CD4-positive, alpha-beta T cell (primary cell): ENCODE data around the gene MAU2. TPM values are rescaled to one million over a fixed set of nuclear protein-coding genes. Genes with fewer than 3 reads are reported as not detected.

ENCODE experiments used
- ATAC-seq: fragments of 200-7000 bp; cut with Tn5 transposase; one replicate; pipeline ENCODE4 v1.10.0; 2022; ENCODE audit warnings: mild to moderate bottlenecking; ENCODE audit not compliant: poor library complexity
- CTCF ChIA-PET: fragments of 350-600 bp; sonication (Branson Sonifier 250); formaldehyde crosslinking; loops from one replicate; lab custom pipeline; 2021; ENCODE audit warnings: antibody characterized with exemption, inconsistent platforms; lab: Charles Lee
- POLR2A ChIA-PET: fragments of 350-600 bp; sonication (Branson Sonifier 250); formaldehyde crosslinking; loops from one replicate; lab custom pipeline; 2021; ENCODE audit warnings: antibody characterized with exemption, inconsistent platforms; lab: Charles Lee
- DNase-seq, 14 experiments: peaks; one replicate each; pipeline ENCODE4 v3.0.0-alpha.2; 2013 to 2020; ENCODE audit warnings: mixed read lengths in 2 of 14
- H3K27ac ChIP-seq, 2 donors: one replicate each; pipeline versions ENCODE4 v1.5.1 to v1.7.0; 2013; ENCODE audit warnings: low read length in 2 of 2, low read depth in 1 of 2, mild to moderate bottlenecking in 1 of 2
- H3K27me3 ChIP-seq, 2 experiments: 1 replicate in 1 of 2; 2 replicates in 1 of 2; pipeline versions ENCODE4 v1.6.1 to v1.7.0; 2013; ENCODE audit warnings: low read length in 2 of 2, control low read depth in 1 of 2, mild to moderate bottlenecking in 1 of 2, moderate library complexity in 1 of 2; ENCODE audit not compliant: insufficient read depth in 2 of 2, control insufficient read depth in 1 of 2
- H3K36me3 ChIP-seq: one replicate; pipeline ENCODE4 v1.6.1; 2013; ENCODE audit warnings: low read length, control low read depth; ENCODE audit not compliant: insufficient read depth
- H3K4me1 ChIP-seq: one replicate; pipeline ENCODE4 v1.6.1; 2013; ENCODE audit warnings: low read length, control low read depth; ENCODE audit not compliant: insufficient read depth
- H3K4me3 ChIP-seq: one replicate; pipeline ENCODE4 v1.5.1; 2013; ENCODE audit warnings: mild to moderate bottlenecking, low read length, moderate library complexity
- H3K9me3 ChIP-seq, 2 experiments: 1 replicate in 1 of 2; 2 replicates in 1 of 2; pipeline versions ENCODE4 v1.6.1 to v1.7.0; 2013; ENCODE audit warnings: low read length in 2 of 2, mild to moderate bottlenecking in 2 of 2, control low read depth in 1 of 2, moderate library complexity in 1 of 2; ENCODE audit not compliant: control insufficient read depth in 1 of 2, insufficient read depth in 1 of 2
- H3K27ac Mint-ChIP-seq: one replicate; pipeline ENCODE4 v1.8.0; 2020; ENCODE audit warnings: mixed read lengths
- H3K27me3 Mint-ChIP-seq: one replicate; pipeline ENCODE4 v1.8.0; 2021; ENCODE audit warnings: mixed read lengths
- H3K36me3 Mint-ChIP-seq: one replicate; pipeline ENCODE4 v1.8.0; 2021; ENCODE audit warnings: low read depth, mixed read lengths
- H3K4me1 Mint-ChIP-seq: one replicate; pipeline ENCODE4 v1.8.0; 2021; ENCODE audit warnings: low read depth, mixed read lengths
- H3K4me3 Mint-ChIP-seq: one replicate; pipeline ENCODE4 v1.8.0; 2020; ENCODE audit warnings: mild to moderate bottlenecking, mixed read lengths
- H3K9me3 Mint-ChIP-seq: one replicate; pipeline ENCODE4 v1.8.0; 2020; ENCODE audit warnings: mixed read lengths
- CTCF ChIP-seq: fragments of 200-600 bp; IDR thresholded peaks from one replicate; pipeline ENCODE4 v1.8.0; 2022; ENCODE audit warnings: antibody characterized with exemption, mild to moderate bottlenecking
- intact Hi-C, 2 experiments: fragments of 100-400 bp; cut with DNase I in 1 of 2; cut with micrococcal nuclease in 1 of 2; formaldehyde crosslinking; loops; one replicate each; pipeline versions ENCODE4 v1.15.1 to v1.9.0; 2023 to 2025; cut with DNase I, micrococcal nuclease
- total RNA-seq, 174 experiments: library from RNA in 2 of 174; stranded (reverse) in 2 of 174; gene quantifications; one replicate each; pipeline ENCODE4 v1.2.3 and lab custom pipeline; 2021 to 2026

The MAU2 gene
- total RNA-seq, 2 experiments from 2014 or later, result 132 to 133 TPM

- Mint-ChIP-seq H3K36me3 (peaks cover 75% of the 10 kb centered on the region), H3K27ac (no peak overlapping the region), H3K4me3 (no peak overlapping the region), H3K9me3 (no peaks in the 10 kb centered on the region), H3K27me3 (no peaks in the 10 kb centered on the region), H3K4me1 (no peaks in the 10 kb centered on the region)
- no peaks in the 10 kb centered on the region for H3K9me3 ChIP-seq
- ATAC-seq (no peak), DNase-seq (no peak)
- CTCF ChIA-PET, result no interaction called here
- POLR2A ChIA-PET, result no interaction called here
- no peaks in the 10 kb centered on the region for H3K4me1 ChIP-seq
- peaks cover 88% of the 10 kb centered on the region for H3K36me3 ChIP-seq
- TF ChIP-seq CTCF, result no peak
- H3K27ac ChIP-seq, result no peak overlapping the region
- no peaks in the 10 kb centered on the region for H3K27me3 ChIP-seq
- intact Hi-C loops, result no loop called here
- H3K4me3 ChIP-seq, result no peak overlapping the region
Observed at GRCh38 chr19:19341026-19341425, 20.4 kb downstream of the MAU2 start.

GRCh38 chr19:19342086-19343015, 21.7 kb downstream of the MAU2 start:
- Mint-ChIP-seq H3K9me3 (no peaks in the 10 kb centered on the region), H3K27ac (no peak overlapping the region)
- CTCF ChIA-PET, result no interaction called here

DNA sequence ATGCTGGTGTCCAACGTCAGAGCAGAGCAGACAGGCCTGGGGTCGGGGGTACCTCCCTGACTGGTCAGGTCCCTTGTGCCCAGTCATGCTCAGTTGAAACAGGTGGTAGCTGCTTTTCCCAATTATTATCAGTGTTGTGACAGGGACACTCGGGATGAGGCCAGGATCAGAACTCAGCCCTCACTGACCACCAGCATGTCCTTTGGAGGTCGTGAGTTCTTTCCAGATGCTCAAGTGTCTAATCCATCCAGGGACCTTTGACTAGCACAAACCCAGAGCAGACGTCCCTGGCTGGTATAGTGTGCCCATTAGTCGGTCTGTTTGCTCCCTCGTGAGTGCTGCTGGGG, 22.4 kb downstream of the MAU2 start:
- intact Hi-C loops, result no loop called here
- H3K27ac Mint-ChIP-seq, result no peak overlapping the region
- H3K27ac ChIP-seq, result no peak overlapping the region
- ChIA-PET CTCF (no interaction called here), POLR2A (interaction anchor here (1.1 kb wide), 1 partner anchor 22 kb away, joined by 3 read pairs; no protein-coding TSS in a partner anchor)
- H3K36me3 ChIP-seq, result peaks cover 88% of the 10 kb centered on the region
- H3K9me3 ChIP-seq, result no peaks in the 10 kb centered on the region
- ATAC-seq (no peak), DNase-seq (no peak)
- no peaks in the 10 kb centered on the region for H3K4me1 ChIP-seq
- TF ChIP-seq CTCF, result no peak
- no peaks in the 10 kb centered on the region for H3K27me3 Mint-ChIP-seq
- H3K4me1 Mint-ChIP-seq, result no peaks in the 10 kb centered on the region
- no peak overlapping the region for H3K4me3 ChIP-seq
- no peak overlapping the region for H3K4me3 Mint-ChIP-seq
- no peaks in the 10 kb centered on the region for H3K27me3 ChIP-seq
- H3K36me3 Mint-ChIP-seq, result peaks cover 74% of the 10 kb centered on the region
- H3K9me3 Mint-ChIP-seq, result no peaks in the 10 kb centered on the region

More at GRCh38 chr19:19342086-19343015, 21.7 kb downstream of the MAU2 start:
- peaks cover 76% of the 10 kb centered on the region for H3K36me3 Mint-ChIP-seq
- H3K27me3 ChIP-seq, result no peaks in the 10 kb centered on the region
- H3K36me3 ChIP-seq, result peaks cover 88% of the 10 kb centered on the region
- no peaks in the 10 kb centered on the region for H3K27me3 Mint-ChIP-seq
- no peak overlapping the region for H3K4me3 ChIP-seq
- H3K9me3 ChIP-seq, result no peaks in the 10 kb centered on the region
- H3K27ac ChIP-seq, result no peak overlapping the region
- DNase-seq, result peak in 1 of 14 experiments; percentile 34
- no peaks in the 10 kb centered on the region for H3K4me1 ChIP-seq
- intact Hi-C loops, result no loop called here
- H3K4me1 Mint-ChIP-seq, result no peaks in the 10 kb centered on the region
- no peak for TF ChIP-seq CTCF
- no peak overlapping the region for H3K4me3 Mint-ChIP-seq
- ATAC-seq, result no peak
- POLR2A ChIA-PET, result no interaction called here
